Adrenal gland (tissue), 5 donors: ENCODE data around the gene PRKCE.

Experiments used
- CTCF ChIP-seq, 6 experiments: fragments of 450-650 bp in 4 of 6; fragments of 200-600 bp in 2 of 6; sonication (generic) in 1 of 6; IDR thresholded peaks; 1 replicate in 5 of 6; 2 replicates in 1 of 6; pipeline versions ENCODE4 v1.5.1 to v1.8.0; 2016 to 2021; ENCODE audit warnings: antibody characterized with exemption in 6 of 6, mild to moderate bottlenecking in 2 of 6, moderate library complexity in 1 of 6
- POLR2A ChIP-seq, 2 donors: fragments of 450-650 bp; IDR thresholded peaks; one replicate each; pipeline ENCODE4 v1.6.1; 2017; ENCODE audit warnings: antibody characterized with exemption in 2 of 2, mild to moderate bottlenecking in 2 of 2, moderate library complexity in 1 of 2
- donor health status: DM: no; HTN: no; CAD: no.

DNA sequence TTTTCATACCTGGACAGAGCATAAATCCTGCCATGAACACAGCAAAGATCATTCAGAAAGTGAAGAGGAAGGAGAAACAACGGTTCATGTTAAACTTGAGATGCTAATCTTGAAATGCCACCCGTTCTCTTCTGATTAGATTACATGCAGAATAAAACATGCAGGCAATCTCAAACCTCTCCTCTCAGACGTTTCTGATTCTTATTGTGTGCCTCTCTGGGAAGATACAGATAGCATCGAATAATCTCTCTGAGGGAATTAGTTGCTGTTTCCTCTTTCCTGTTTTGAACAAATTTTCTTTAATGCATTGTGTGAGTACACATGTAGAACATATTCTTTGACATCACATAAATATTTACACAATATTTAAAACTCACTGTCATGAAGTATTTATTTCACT, 313.4 kb downstream of the PRKCE start:
- TF ChIP-seq POLR2A (IDR thresholded peaks at IDR 0.05) (no peak), CTCF (IDR thresholded peaks at IDR 0.05) (no peak)
